Measurements from ENCODE around the gene OXA1L.
"Not testable (repeated sequence)": the region's sequence is repeated elsewhere in the genome, so short reads cannot be mapped to it uniquely, and the experiment has no call there.

Gene OXA1L

GRCh38 chr14:22766457-22767322 is at the start of gene OXA1L:
OXA1L (plus strand) TSS chr14:22766688; CDS start chr14:22766702, 14 bp downstream.
- peak; percentile 99 for DNase-seq

GRCh38 chr14:22718091-22718490 is 48.4 kb upstream of the OXA1L start:
- no peak for DNase-seq

GRCh38 chr14:22721213-22721612 is 45.3 kb upstream of the OXA1L start:
- DNase-seq: no peak

GRCh38 chr14:22723815-22724214 is 42.7 kb upstream of the OXA1L start:
- no peak for DNase-seq

GRCh38 chr14:22724847-22725246 is 41.6 kb upstream of the OXA1L start:
- DNase-seq: not testable (repeated sequence)

- DNase-seq: not testable (repeated sequence)
Measured at GRCh38 chr14:22725374-22725773, 41.1 kb upstream of the OXA1L start.

GRCh38 chr14:22726012-22726411 is 40.5 kb upstream of the OXA1L start:
- DNase-seq: no peak

GRCh38 chr14:22732062-22732461 is 34.4 kb upstream of the OXA1L start:
- DNase-seq: not testable (repeated sequence)

GRCh38 chr14:22733829-22734228 is 32.7 kb upstream of the OXA1L start:
- no peak for DNase-seq

GRCh38 chr14:22735096-22735495 is 31.4 kb upstream of the OXA1L start:
- no peak for DNase-seq

- DNase-seq: not testable (repeated sequence)
Measured at GRCh38 chr14:22736384-22736783, 30.1 kb upstream of the OXA1L start.

GRCh38 chr14:22737052-22737451 is 29.4 kb upstream of the OXA1L start:
- DNase-seq: no peak

GRCh38 chr14:22739423-22739822 is 27.1 kb upstream of the OXA1L start:
- DNase-seq: no peak

- no peak for DNase-seq
Measured at GRCh38 chr14:22740020-22740419, 26.5 kb upstream of the OXA1L start.

GRCh38 chr14:22747769-22748168 is 18.7 kb upstream of the OXA1L start:
- DNase-seq: no peak

GRCh38 chr14:22748206-22748605 is 18.3 kb upstream of the OXA1L start:
- DNase-seq: no peak

- DNase-seq: no peak
Measured at GRCh38 chr14:22748631-22749068, 17.8 kb upstream of the OXA1L start.

- DNase-seq: no peak
Measured at GRCh38 chr14:22752422-22752821, 14.1 kb upstream of the OXA1L start.

GRCh38 chr14:22753586-22753985 is 12.9 kb upstream of the OXA1L start:
- DNase-seq: no peak

GRCh38 chr14:22757972-22758650 is 8.4 kb upstream of the OXA1L start:
- DNase-seq: not testable (repeated sequence)

- DNase-seq: no peak
Measured at GRCh38 chr14:22761734-22762133, 4.8 kb upstream of the OXA1L start.

GRCh38 chr14:22764382-22764781 is 2.1 kb upstream of the OXA1L start:
- DNase-seq: no peak

- DNase-seq: no peak
Measured at GRCh38 chr14:22767323-22767589, 768 bp downstream of the OXA1L start.

GRCh38 chr14:22768947-22769346 is 2.5 kb downstream of the OXA1L start:
- no peak for DNase-seq
